Activated CD4-positive, CD25-positive, alpha-beta regulatory T cell (primary cell): ENCODE data around the gene MEP1A.
A peak's percentile ranks its signal among the peaks of the same experiment; 100 is the strongest.
"Not testable (repeated sequence)": the region's sequence is repeated elsewhere in the genome, so short reads cannot be mapped to it uniquely, and the experiment has no call there.

Source experiments
- DNase-seq, 4 experiments: peaks; one replicate each; lab custom pipeline; 2025; lab: John Stamatoyannopoulos, UW

Gene MEP1A

GRCh38 chr6:46834257-46834916 lies 41.2 kb downstream of the MEP1A start:
- DNase-seq = not testable (repeated sequence)

GRCh38 chr6:46834991-46835390 lies 41.8 kb downstream of the MEP1A start:
- not testable (repeated sequence) for DNase-seq

- DNase-seq = no peak
Measured at GRCh38 chr6:46838033-46838432, 44.8 kb downstream of the MEP1A start.

- DNase-seq = not testable (repeated sequence)
Measured at GRCh38 chr6:46842252-46842846, 49.2 kb downstream of the MEP1A start.

GRCh38 chr6:46845126-46845525 lies 51.9 kb downstream of the MEP1A start:
- DNase-seq = no peak

GRCh38 chr6:46848684-46849360 lies 55.6 kb downstream of the MEP1A start:
- peak in 3 of 4 experiments; percentile 9 to 16 (median 11) for DNase-seq

GRCh38 chr6:46849361-46849690 lies 56.1 kb downstream of the MEP1A start:
- no peak for DNase-seq

- DNase-seq = no peak
Measured at GRCh38 chr6:46850792-46851191, 57.6 kb downstream of the MEP1A start.

- not testable (repeated sequence) for DNase-seq
Measured at GRCh38 chr6:46851576-46851975, 58.4 kb downstream of the MEP1A start.

- not testable (repeated sequence) for DNase-seq
Measured at GRCh38 chr6:46855966-46856365, 62.8 kb downstream of the MEP1A start.

GRCh38 chr6:46862381-46862780 lies 69.2 kb downstream of the MEP1A start:
- DNase-seq = no peak

GRCh38 chr6:46863791-46864190 lies 70.6 kb downstream of the MEP1A start:
- DNase-seq = no peak

GRCh38 chr6:46865221-46865620 lies 72.0 kb downstream of the MEP1A start:
- no peak for DNase-seq

GRCh38 chr6:46867411-46867810 lies 74.2 kb downstream of the MEP1A start:
- DNase-seq = no peak

- DNase-seq = no peak
Measured at GRCh38 chr6:46876126-46876525, 82.9 kb downstream of the MEP1A start.

- no peak for DNase-seq
Measured at GRCh38 chr6:46879003-46879402, 85.8 kb downstream of the MEP1A start.

- no peak for DNase-seq
Measured at GRCh38 chr6:46882645-46883044, 89.5 kb downstream of the MEP1A start.

GRCh38 chr6:46888031-46888430 lies 94.8 kb downstream of the MEP1A start:
- DNase-seq = no peak

- DNase-seq = no peak
Measured at GRCh38 chr6:46888578-46888977, 95.4 kb downstream of the MEP1A start.
